HepG2 (cell line): ENCODE data around the gene PTHLH. TPM values are rescaled to one million over a fixed set of nuclear protein-coding genes. Genes with fewer than 3 reads are reported as not detected.

ENCODE experiments used
- ATAC-seq: fragments of 200-7000 bp; cut with Tn5 transposase; 3 replicates; pipeline ENCODE4 v1.9.1; 2020; ENCODE audit warnings: mild to moderate bottlenecking, moderate library complexity
- BruUV-seq: library from RNA; stranded (reverse); fragments of 400-500 nt; replicated peaks from 2 replicates; lab custom pipeline; 2021; lab: Mats Ljungman, UMichigan
- CTCF ChIA-PET: fragments of 300-600 bp; formaldehyde crosslinking; extraction: SDS; loops from one replicate; lab custom pipeline; 2021; ENCODE audit warnings: low total read pairs, inconsistent platforms, low intra/inter-chr PET ratio; lab: Yijun Ruan, JAX
- POLR2A ChIA-PET: fragments of 350-600 bp; sonication (Branson Sonifier 250); formaldehyde crosslinking; loops from one replicate; lab custom pipeline; 2020; ENCODE audit warnings: antibody characterized with exemption, inconsistent platforms; lab: Yijun Ruan, JAX
- DNase-seq: peaks from one replicate; pipeline ENCODE4 v3.0.0-alpha.2; 2015; ENCODE audit warnings: low spot score
- FAIRE-seq: peaks from 3 replicates; lab custom pipeline; 2011; peaks lifted over from hg19 to GRCh38; lab: Jason Lieb, UNC
- H2AFZ ChIP-seq: one replicate; pipeline ENCODE4 v1.6.1; 2011; ENCODE audit warnings: low read length, inconsistent platforms
- H3K27ac ChIP-seq: fragments of 300-600 bp; 3 replicates; pipeline ENCODE4 v1.8.0; 2011; ENCODE audit warnings: mixed run types, mild to moderate bottlenecking, mixed read lengths, low read length, inconsistent platforms; ENCODE audit not compliant: insufficient read depth; ENCODE audit errors: extremely low read length
- H3K27me3 ChIP-seq, 2 experiments: fragments of 200-600 bp in 1 of 2; 2 replicates in 1 of 2; 3 replicates in 1 of 2; pipeline versions ENCODE4 v1.6.0 to v1.8.0; 2011; ENCODE audit warnings: low read length in 2 of 2, mild to moderate bottlenecking in 2 of 2, moderate library complexity in 2 of 2, inconsistent platforms in 1 of 2; ENCODE audit not compliant: insufficient read depth in 2 of 2, control insufficient read depth in 1 of 2
- H3K36me3 ChIP-seq, 2 experiments: fragments of 200-600 bp in 1 of 2; replicated peaks in 1 of 2; 2 replicates in 1 of 2; 3 replicates in 1 of 2; pipeline versions ENCODE4 v1.5.1 to v1.8.0; 2011; ENCODE audit warnings: low read length in 2 of 2, inconsistent platforms in 1 of 2; ENCODE audit not compliant: insufficient read depth in 2 of 2, control insufficient read depth in 1 of 2
- H3K4me1 ChIP-seq: 2 replicates; pipeline ENCODE4 v1.5.1; 2012; ENCODE audit warnings: low read length, inconsistent platforms; ENCODE audit not compliant: insufficient read depth
- H3K4me2 ChIP-seq: 2 replicates; pipeline ENCODE4 v1.6.0; 2011; ENCODE audit warnings: low read depth, low read length, inconsistent platforms
- H3K4me3 ChIP-seq, 3 experiments: fragments of 200-600 bp in 1 of 3; sonication (generic), shearing (Covaris generic) in 1 of 3; replicated peaks in 1 of 3; 2 replicates each; pipeline ENCODE4 v1.5.1; 2011 to 2016; ENCODE audit warnings: low read length in 3 of 3, inconsistent platforms in 2 of 3, low read depth in 2 of 3, mild to moderate bottlenecking in 2 of 3, control low read depth in 1 of 3, mixed read lengths in 1 of 3; ENCODE audit not compliant: insufficient read depth in 1 of 3
- H3K79me2 ChIP-seq: one replicate; pipeline ENCODE4 v1.6.1; 2011; ENCODE audit warnings: low read length, inconsistent platforms; ENCODE audit not compliant: insufficient read depth
- H3K9ac ChIP-seq: 2 replicates; pipeline ENCODE4 v1.6.0; 2011; ENCODE audit warnings: mild to moderate bottlenecking, low read depth, low read length, inconsistent platforms; ENCODE audit not compliant: insufficient read depth
- H3K9me3 ChIP-seq: 2 replicates; pipeline ENCODE4 v1.5.1; 2012; ENCODE audit warnings: mild to moderate bottlenecking, low read length
- H4K20me1 ChIP-seq: 2 replicates; pipeline ENCODE4 v1.6.0; 2011; ENCODE audit warnings: inconsistent platforms, mild to moderate bottlenecking, low read length, moderate library complexity; ENCODE audit not compliant: insufficient read depth
- GATAD2A ChIP-seq: IDR thresholded peaks from 2 replicates; pipeline ENCODE4 v1.6.1; 2016
- HMGXB4 ChIP-seq, 2 experiments: sonication (generic) in 1 of 2; formaldehyde crosslinking in 1 of 2; IDR thresholded peaks; 2 replicates each; pipeline versions ENCODE4 v1.4.0 to v1.6.1; 2018 to 2020; ENCODE audit warnings: missing genetic modification reagents in 2 of 2, borderline replicate concordance in 1 of 2, low read depth in 1 of 2, mild to moderate bottlenecking in 1 of 2, missing biosample characterization in 1 of 2
- IRX3 ChIP-seq: sonication (generic); formaldehyde crosslinking; IDR thresholded peaks from 2 replicates; pipeline ENCODE4 v1.8.1; 2023; ENCODE audit warnings: mild to moderate bottlenecking, low read depth, missing genetic modification reagents, borderline replicate concordance
- MED1 ChIP-seq: sonication (generic); formaldehyde crosslinking; IDR thresholded peaks from 2 replicates; pipeline ENCODE4 v1.4.0; 2020; ENCODE audit warnings: missing genetic modification reagents
- TAF1 ChIP-seq: sonication (generic); formaldehyde crosslinking; IDR thresholded peaks from 2 replicates; pipeline ENCODE4 v1.4.0; 2020; ENCODE audit warnings: missing genetic modification reagents
- ZFP36L1 ChIP-seq: sonication (generic); formaldehyde crosslinking; IDR thresholded peaks from 2 replicates; pipeline ENCODE4 v1.8.0; 2022; ENCODE audit warnings: mild to moderate bottlenecking, missing genetic modification reagents, moderate library complexity
- ZNF550 ChIP-seq: sonication (generic); formaldehyde crosslinking; IDR thresholded peaks from 2 replicates; pipeline ENCODE4 v1.4.0; 2020; ENCODE audit warnings: mild to moderate bottlenecking, missing genetic modification reagents, borderline replicate concordance
- ZNF770 ChIP-seq: sonication (generic); formaldehyde crosslinking; IDR thresholded peaks from 2 replicates; pipeline ENCODE4 v1.5.0; 2020; ENCODE audit warnings: mild to moderate bottlenecking, missing genetic modification reagents
- ZNF788 ChIP-seq: sonication (generic); formaldehyde crosslinking; IDR thresholded peaks from 2 replicates; pipeline ENCODE4 v1.5.0; 2020; ENCODE audit warnings: mild to moderate bottlenecking, missing genetic modification reagents, borderline replicate concordance
- WGBS: methylation state at CpG from one replicate; pipeline ENCODE4 v1.1.6; 2017; ENCODE audit warnings: low lambda C conversion rate; 5-methylcytosine and 5-hydroxymethylcytosine counted together
- in situ Hi-C: cut with HindIII; loops from 2 replicates; pipeline ENCODE4 v1.10.0; 2017; ENCODE audit warnings: low pct_unique_long_range_greater_than_20kb; ENCODE audit not compliant: extremely low pct_ligation_motif_present
- intact Hi-C: fragments of 100-400 bp; cut with micrococcal nuclease; formaldehyde crosslinking; loops from one replicate; pipeline ENCODE4 v1.10.0; 2022; ENCODE audit not compliant: unreplicated experiment
- polyA plus RNA-seq, 8 experiments: library from polyadenylated mRNA; depleted of rRNA in 3 of 8; stranded (reverse) in 7 of 8; unstranded in 1 of 8; fragments of >200 nt; fragmentation: Illumina TruSeq in 4 of 8; extraction: Trizol in 4 of 8; gene quantifications; 2 replicates each; pipeline versions ENCODE4 v1.2.1 to v1.2.3, GENCODE V29; 2011 to 2016; ENCODE audit warnings: low read depth in 4 of 8, missing spikeins in 1 of 8, mixed read lengths in 1 of 8; ENCODE audit not compliant: insufficient read depth in 1 of 8
- total RNA-seq, 5 experiments: library from RNA; depleted of rRNA; stranded (reverse); fragments of >200 nt; fragmentation: Illumina TruSeq; extraction: Trizol; gene quantifications; 2 replicates each; pipeline ENCODE4 v1.2.3, GENCODE V29; 2016; ENCODE audit warnings: low read depth in 1 of 5

Gene PTHLH
- total and polyA plus RNA-seq, 2 of the 13 experiments (the other 11 are each of a cell fraction or from before 2014, with no cell fraction given), result 0.22 TPM; not detected in 1

GRCh38 chr12:27968972-27969623, 3.4 kb downstream of the PTHLH start:
- H3K9ac ChIP-seq, result no peak overlapping the region
- WGBS, result 31% methylated on average over 29 of the region's 38 CpGs
- no peaks in the 10 kb centered on the region for H3K9me3 ChIP-seq
- peak overlapping the region; percentile 87 for H3K4me2 ChIP-seq
- intact Hi-C loops, result loop anchor here (1.0 kb wide), 1 partner anchor 203 kb away; no protein-coding TSS in a partner anchor
- H3K27ac ChIP-seq, result no peak overlapping the region
- POLR2A ChIA-PET, result no interaction called here
- CTCF ChIA-PET, result no interaction called here
- H3K4me3 ChIP-seq, result peak overlapping the region in 1 of 3 experiments; percentile 65; a peak in 3 of 6 replicates
- no TSS peak for BruUV-seq
- H3K27me3 ChIP-seq, result peaks cover 0 to 43% of the 10 kb centered on the region in 2 experiments; a peak in 4 of 5 replicates
- ATAC-seq, result peak; percentile 44
- no peaks in the 10 kb centered on the region for H4K20me1 ChIP-seq
- TF ChIP-seq GATAD2A (CRISPR knock-in tag) (no peak), HMGXB4 (CRISPR knock-in tag; IDR thresholded peaks at IDR 0.05; ENCODE audit: borderline replicate concordance in 1 of 2, low read depth in 1 of 2) (0 out of 4 replicates have a peak, but pooled peaks of 1 of the 2 experiments have one; percentile 20), ZFP36L1 (CRISPR knock-in tag) (no peak), IRX3 (CRISPR knock-in tag) (no peak)
- TF ChIP-seq, all 625 proteins: peak for 1
- Histone ChIP-seq H2AFZ (no peak overlapping the region), H3K4me1 (peaks cover 28% of the 10 kb centered on the region), H3K79me2 (no peaks in the 10 kb centered on the region), H3K36me3 (no peaks in the 10 kb centered on the region)
- no peak for DNase-seq
- in situ Hi-C loops, result no loop called here
- FAIRE-seq, result no peak

GRCh38 chr12:27967551-27968054, 4.9 kb downstream of the PTHLH start:
- POLR2A ChIA-PET, result no interaction called here
- in situ Hi-C loops, result no loop called here
- intact Hi-C loops, result no loop called here
- TF ChIP-seq ZNF770 (CRISPR knock-in tag), result no peak
- TF ChIP-seq TAF1 (CRISPR knock-in tag), result no peak
- TF ChIP-seq ZNF550 (CRISPR knock-in tag), result no peak
- no peak for TF ChIP-seq ZNF788
- TF ChIP-seq MED1, result no peak

More at GRCh38 chr12:27967551-27968054, 4.9 kb downstream of the PTHLH start:
- H3K4me2 ChIP-seq, result no peak overlapping the region
- no peaks in the 10 kb centered on the region for H3K79me2 ChIP-seq
- CTCF ChIA-PET, result no interaction called here
- H3K4me3 ChIP-seq, result no peak overlapping the region
- ATAC-seq (no peak), FAIRE-seq (no peak), DNase-seq (no peak)
- H3K9ac ChIP-seq, result no peak overlapping the region
- no TSS peak for BruUV-seq
- no peaks in the 10 kb centered on the region for H3K36me3 ChIP-seq
- H2AFZ ChIP-seq, result no peak overlapping the region
- peaks cover 28% of the 10 kb centered on the region for H3K4me1 ChIP-seq
- H3K27ac ChIP-seq, result no peak overlapping the region
- peaks cover 0 to 42% of the 10 kb centered on the region in 2 experiments; a peak in 4 of 5 replicates for H3K27me3 ChIP-seq
- WGBS, result 31% methylated on average over 2 of the region's 2 CpGs
- no peaks in the 10 kb centered on the region for H3K9me3 ChIP-seq
- H4K20me1 ChIP-seq, result no peaks in the 10 kb centered on the region
